ENCODE data around the gene ABCA4.
A peak's percentile ranks its signal among the peaks of the same experiment; 100 is the strongest.

ABCA4 gene

DNA sequence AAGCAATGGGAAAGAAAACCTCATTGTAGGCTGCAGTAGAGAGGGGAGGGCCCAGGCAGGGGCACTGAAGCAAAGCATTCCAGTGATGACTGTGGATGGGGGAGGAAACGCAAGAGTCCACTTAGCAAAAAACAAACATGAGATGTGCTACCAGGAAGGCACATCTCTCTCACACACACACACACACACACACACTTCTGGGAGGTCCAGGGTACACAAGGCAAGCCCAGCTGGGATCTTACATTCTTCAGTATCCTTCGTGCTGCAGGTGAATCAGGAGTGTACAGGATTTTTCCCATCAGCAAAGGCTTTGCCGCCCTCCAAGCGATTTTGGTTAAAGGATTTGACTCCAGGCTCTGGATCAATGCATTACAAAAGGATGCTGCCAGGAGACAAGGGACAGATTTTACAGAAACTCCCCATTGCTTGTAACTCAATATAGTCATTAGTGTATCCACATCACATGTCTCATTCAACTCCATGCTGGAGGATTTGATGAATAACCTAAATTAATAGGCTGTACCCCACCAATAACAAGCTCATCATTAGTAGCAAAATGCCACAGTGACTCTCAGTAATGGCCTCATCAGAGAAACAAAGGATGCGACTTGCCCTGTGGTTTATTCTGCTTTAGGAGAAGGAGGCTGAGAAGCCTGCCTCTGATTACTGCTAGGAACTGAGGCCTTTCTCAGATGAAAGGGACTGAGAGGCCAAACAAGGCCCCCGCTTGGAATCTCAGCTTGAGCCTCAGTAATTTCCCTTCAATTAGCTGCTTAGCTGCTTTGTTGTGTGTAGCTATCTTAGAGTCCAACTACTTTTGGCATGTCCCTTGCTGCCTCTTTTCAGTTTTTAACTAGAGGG, 41.6 kb downstream of the ABCA4 start:
- no peak for DNase-seq

DNA sequence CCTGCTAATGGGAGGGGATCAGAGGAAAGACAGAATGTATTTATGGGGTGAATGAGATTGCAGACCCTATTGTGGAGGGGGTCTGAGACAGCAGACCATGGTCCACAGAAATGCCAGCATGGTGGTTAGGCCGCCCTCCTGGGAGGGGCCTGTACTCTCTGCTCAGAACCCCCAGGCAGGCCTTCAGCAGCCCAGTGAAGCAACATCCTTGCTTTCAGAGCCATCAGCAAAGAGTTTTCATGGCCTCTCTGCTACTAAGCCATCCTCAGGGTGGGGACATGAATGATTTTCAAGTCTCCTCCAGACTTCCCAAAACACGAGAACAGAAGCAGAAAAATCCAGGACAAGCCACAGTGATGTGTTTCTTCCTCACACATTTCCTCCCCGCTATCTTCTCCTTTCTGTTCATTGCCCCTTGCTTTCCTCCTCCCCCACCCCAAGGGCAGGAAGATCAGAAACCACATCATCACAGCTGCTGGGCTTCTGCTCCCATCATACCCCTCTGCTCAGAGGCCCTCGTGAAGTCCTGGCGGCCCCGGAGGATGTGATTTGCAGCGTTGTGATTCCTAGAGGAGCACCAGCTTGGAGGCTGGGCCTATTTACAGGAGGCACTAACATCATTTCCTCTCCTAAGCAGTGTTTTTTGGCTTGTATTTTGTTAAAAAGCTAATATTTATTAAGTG, 48.0 kb downstream of the ABCA4 start:
- no peak for DNase-seq

DNA sequence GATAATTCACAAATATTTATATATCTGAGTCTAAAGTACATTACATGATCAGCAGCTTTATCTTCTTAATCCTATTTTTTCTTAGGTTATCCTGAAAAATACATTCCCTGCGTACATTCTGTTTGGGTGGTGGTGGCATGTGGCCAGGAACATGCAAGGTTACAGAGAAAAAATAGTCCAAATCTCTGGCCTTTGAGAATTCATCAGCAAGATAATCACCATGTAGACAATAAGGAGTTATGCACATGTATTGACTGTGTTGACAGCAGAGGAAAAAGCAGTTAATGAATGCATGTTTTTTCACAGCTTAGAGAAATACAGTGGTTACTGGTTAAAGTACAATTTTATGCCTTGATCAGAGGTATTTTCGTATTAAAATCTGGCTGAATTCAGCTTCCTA, 49.0 kb downstream of the ABCA4 start:
- DNase-seq: no peak

- DNase-seq: no peak
Observed at GRCh38 chr1:94071391-94071790, 49.6 kb downstream of the ABCA4 start.

- no peak for DNase-seq
Observed at GRCh38 chr1:94070865-94071264, 50.1 kb downstream of the ABCA4 start.

- no peak for DNase-seq
Observed at GRCh38 chr1:94069919-94070285, 51.0 kb downstream of the ABCA4 start.

- DNase-seq: no peak
Observed at GRCh38 chr1:94068999-94069918, 51.7 kb downstream of the ABCA4 start.

DNA sequence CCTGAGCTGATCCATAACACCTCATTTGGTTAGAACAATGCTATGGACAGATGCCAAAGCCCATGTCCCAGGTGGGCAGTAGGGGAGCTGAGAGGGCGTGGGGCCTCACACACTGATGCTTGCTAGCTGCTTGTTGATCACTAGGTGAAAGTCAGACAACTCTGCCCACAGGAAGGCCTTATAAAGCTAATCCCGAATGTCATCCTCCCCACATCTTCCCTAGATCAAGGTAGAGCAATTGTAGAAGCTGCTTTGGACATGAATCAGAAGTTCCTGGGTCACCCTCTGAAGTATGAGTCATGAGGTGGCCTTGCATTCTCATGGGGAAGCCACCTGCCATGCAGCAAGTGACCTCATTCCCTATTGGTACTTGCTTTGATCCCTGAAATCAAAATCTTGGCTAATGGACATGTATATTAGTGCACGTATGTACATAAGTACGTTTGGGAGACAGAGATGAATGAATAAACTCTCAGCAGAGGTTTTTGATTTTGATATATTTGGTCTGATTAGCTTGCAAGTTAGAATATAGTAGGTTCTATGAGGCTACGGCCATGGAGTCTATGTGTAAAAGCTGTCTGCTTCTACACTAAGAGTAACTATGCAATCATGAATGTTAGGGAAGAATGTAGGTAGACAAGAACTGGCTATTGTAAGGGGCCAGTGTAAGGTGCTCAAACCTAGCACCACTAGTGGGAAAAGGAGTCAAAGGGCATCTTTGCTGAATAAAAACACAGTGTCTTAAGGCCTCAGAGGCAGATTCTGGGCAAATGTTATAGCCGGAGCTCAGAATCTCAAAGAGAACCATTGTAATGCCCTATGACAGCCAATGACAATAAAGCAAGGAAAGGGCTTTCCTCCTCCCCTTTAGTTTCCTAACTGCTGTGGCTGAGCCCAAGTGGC, 52.6 kb downstream of the ABCA4 start:
- no peak for DNase-seq

DNA sequence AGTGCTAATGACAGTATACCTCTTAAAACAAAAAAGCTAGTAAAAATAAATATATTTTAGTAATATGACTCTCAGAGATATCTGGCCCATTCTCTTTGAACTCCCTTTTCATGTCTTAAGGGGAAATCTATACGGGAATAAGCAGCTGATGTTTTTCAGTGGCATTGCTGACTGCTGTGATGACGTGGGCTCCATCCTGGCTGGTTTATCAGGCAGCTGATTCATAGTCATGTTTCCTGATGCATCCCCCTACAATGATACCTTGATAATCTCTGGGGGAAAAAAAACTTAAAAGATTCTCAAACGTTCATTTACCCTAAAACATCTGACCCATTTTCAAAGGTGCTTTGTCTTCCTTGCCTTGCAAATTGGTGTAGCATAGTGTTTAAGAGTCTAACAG, 53.8 kb downstream of the ABCA4 start:
- no peak for DNase-seq

DNA sequence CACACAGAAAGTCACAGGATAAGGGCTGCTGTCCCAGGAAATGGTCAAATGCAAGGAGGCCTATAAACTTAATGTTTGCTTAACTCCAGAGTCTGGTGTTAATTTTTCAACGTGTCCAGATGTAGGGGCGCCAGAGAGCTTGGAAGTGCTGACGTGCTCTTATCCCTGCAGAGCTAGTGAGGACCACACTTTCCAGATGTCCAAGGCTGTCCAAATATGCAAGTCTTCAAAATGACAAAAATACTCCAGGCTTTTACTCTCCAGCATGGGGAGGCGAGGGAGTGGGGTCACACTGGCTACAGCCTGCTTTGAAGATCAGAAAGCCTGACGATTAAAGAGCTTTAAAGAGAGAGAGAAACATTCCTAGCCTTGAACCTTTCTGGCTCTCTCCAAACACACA, 57.6 kb downstream of the ABCA4 start:
- DNase-seq: peak; percentile 60

- peak; percentile 71 for DNase-seq
Observed at GRCh38 chr1:94061513-94062443, 59.2 kb downstream of the ABCA4 start.

DNA sequence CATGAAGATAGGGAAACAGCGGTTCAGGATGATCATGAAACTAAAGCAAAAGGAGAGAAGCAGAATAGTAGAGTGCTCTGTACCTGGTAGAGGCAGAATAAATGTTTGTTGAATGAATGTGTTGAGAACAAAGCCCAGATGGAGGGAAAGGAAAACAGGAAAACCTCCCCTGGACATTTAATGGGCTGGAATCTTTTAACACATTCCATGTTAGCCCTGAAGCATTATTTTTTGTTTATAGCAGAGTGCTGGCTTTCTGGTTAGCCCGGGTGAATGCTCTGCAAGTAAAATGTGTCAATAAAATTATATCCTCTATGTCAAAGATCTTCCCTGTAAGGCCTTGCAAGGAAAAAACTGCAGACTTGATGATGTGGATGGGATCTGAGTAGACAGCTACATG, 60.2 kb downstream of the ABCA4 start:
- DNase-seq: no peak

DNA sequence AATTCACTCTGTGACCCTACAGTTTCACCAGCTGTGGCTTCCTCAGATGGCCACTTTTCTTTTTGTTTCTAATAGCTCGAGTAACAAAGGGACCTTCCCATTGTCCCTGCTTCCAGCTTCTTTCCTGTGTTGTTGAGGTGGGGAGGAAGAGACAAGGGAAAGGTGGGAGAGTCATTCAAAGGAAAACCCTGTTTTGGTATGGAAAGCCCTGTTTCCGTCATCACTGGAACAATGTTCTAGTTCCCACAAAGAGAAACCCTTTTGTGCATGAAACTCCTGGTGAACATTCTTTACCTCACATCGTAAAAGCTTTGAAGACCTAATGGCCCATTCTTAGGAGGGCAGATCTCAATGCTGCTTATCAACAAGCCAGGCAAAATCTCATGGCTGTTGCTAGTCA, 62.2 kb downstream of the ABCA4 start:
- no peak for DNase-seq

DNA sequence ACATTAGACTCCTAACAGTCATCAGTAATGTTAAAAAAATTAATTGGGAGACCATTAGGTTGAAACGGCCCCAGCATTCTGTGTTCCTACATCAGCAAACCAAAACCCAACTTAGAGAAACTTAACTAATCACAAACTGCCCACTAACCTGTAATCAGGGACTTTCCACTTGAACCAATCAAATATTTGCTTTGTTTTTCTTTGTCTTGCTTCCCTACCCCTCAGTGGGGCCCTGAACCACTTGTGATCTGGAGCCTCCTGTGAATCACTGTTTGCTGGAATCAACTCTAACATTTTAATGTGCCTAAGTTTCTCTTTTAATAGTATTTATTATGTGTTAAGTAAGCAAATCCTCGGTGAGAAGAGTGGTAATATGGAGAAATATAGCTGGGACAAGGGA, 64.0 kb downstream of the ABCA4 start:
- no peak for DNase-seq

GRCh38 chr1:94056171-94056570, 64.8 kb downstream of the ABCA4 start:
- no peak for DNase-seq

DNA sequence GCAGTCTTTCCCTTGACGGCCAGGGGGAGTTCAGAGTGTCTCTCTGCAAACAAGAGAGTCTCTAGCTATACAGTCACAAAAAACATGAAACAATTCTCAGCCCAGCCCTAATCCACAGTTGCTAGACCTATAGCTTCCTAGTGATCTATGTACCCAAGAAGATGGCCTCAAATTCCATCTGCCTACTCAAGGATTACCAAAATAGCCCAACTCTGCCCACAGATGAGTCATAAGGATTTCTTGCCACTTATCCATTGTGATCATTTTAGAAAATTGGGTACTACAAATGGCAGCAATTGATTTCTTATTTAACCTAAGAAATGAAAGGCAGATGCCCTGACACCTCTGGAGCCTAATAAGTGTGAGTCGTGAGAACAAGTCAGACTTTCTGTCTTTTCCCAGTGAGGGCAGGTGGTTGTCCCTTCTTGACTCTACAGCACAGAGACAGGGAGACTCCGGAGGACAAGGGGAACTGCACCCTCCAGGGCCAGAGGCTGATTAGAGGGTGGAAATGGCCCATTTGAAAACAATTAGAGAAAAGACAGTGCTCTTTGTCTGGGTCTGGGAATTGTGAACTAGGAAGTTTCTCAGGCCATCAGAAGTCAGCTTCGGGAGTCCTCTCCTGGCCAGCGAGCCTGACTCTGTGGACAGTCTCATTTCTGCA, 65.4 kb downstream of the ABCA4 start:
- DNase-seq: no peak

GRCh38 chr1:94050675-94051074, 70.3 kb downstream of the ABCA4 start:
- no peak for DNase-seq

- no peak for DNase-seq
Observed at GRCh38 chr1:94050254-94050653, 70.7 kb downstream of the ABCA4 start.

- no peak for DNase-seq
Observed at GRCh38 chr1:94049791-94050190, 71.2 kb downstream of the ABCA4 start.

- peak; percentile 51 for DNase-seq
Observed at GRCh38 chr1:94048413-94049164, 72.4 kb downstream of the ABCA4 start.
